ENCODE results near the gene ICA1. TPM values are rescaled to one million over a fixed set of nuclear protein-coding genes. Genes with fewer than 3 reads are reported as not detected.

Gene ICA1
- total and polyA plus RNA-seq, 2 donors (not counting 3 experiments of a cell fraction or from before 2014, with no cell fraction given), result 19.0 to 47.1 TPM

GRCh38 chr7:8092140-8092539, 169.8 kb downstream of the ICA1 start:
- no peak overlapping the region for H2AFZ ChIP-seq (ENCODE audit: low read depth, low read length)
- dilution Hi-C loops (cut with MboI; ENCODE audit: extremely low pct_ligation_motif_present, low sequenced_read_pairs), result no loop called here
- CTCF ChIA-PET, result no interaction called here
- BruUV-seq (replicated peaks), result no TSS peak
- no peaks in the 10 kb centered on the region for H3K9me1 ChIP-seq (replicated peaks; ENCODE audit: control insufficient read depth, extremely low read depth, insufficient read depth, low read length)
- FAIRE-seq (no peak), DNase-seq (ENCODE audit: low read depth, low spot score) (no peak)
- no peaks in the 10 kb centered on the region for H3K36me3 ChIP-seq (ENCODE audit: control insufficient read depth in 2 of 2, extremely low read depth in 1 of 2, insufficient read depth in 2 of 2, low read length in 2 of 2)
- no peak overlapping the region for H3K9ac ChIP-seq (replicated peaks; ENCODE audit: extremely low read depth, insufficient read depth, low read length)
- H3K9me3 ChIP-seq (replicated peaks; ENCODE audit: control insufficient read depth, insufficient read depth, low read length), result no peaks in the 10 kb centered on the region
- no peaks in the 10 kb centered on the region for H4K20me1 ChIP-seq (replicated peaks; ENCODE audit: control insufficient read depth, extremely low read depth, insufficient read depth, low read length)
- H3K4me2 ChIP-seq (ENCODE audit: insufficient read depth, low read length), result no peak overlapping the region
- intact Hi-C loops (cut with micrococcal nuclease), result no loop called here
- TF ChIP-seq, protein P1, sequence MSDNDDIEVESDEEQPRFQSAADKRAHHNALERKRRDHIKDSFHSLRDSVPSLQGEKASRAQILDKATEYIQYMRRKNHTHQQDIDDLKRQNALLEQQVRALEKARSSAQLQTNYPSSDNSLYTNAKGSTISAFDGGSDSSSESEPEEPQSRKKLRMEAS (IDR thresholded peaks at IDR 0.05; ENCODE audit: insufficient read depth, insufficient read length), result no peak
- TF ChIP-seq MYC (IDR thresholded peaks at IDR 0.05; ENCODE audit: low read depth, low read length) (no peak), POLR2A (IDR thresholded peaks at IDR 0.05; ENCODE audit: low read depth, low read length) (no peak), JUN (IDR thresholded peaks at IDR 0.05; ENCODE audit: borderline replicate concordance, insufficient read depth, insufficient read length, low read depth) (no peak), CTCF (IDR thresholded peaks at IDR 0.05; ENCODE audit: extremely low read depth in 1 of 2, insufficient read depth in 1 of 2, low read depth in 1 of 2, low read length in 2 of 2) (no peak), EZH2 (IDR thresholded peaks at IDR 0.05; ENCODE audit: borderline replicate concordance, low read depth, low read length, severe bottlenecking) (no peak), GATA2 (IDR thresholded peaks at IDR 0.05; ENCODE audit: insufficient read depth, insufficient read length, low read depth, low read length) (no peak), FOS (IDR thresholded peaks at IDR 0.05; ENCODE audit: borderline replicate concordance, insufficient read depth, low read length) (no peak), POLR2AphosphoS5 (IDR thresholded peaks at IDR 0.05; ENCODE audit: insufficient read depth, low read depth, low read length) (no peak)
- POLR2A ChIA-PET, result no interaction called here
- no peak overlapping the region for H3K4me3 ChIP-seq (replicated peaks in 1 of 3; ENCODE audit: insufficient read depth in 1 of 3, low read depth in 1 of 3, low read length in 3 of 3)
- no peaks in the 10 kb centered on the region for H3K4me1 ChIP-seq (ENCODE audit: control insufficient read depth, extremely low read depth, insufficient read depth, low read length)
- H3K27me3 ChIP-seq (ENCODE audit: control insufficient read depth in 2 of 2, insufficient read depth in 2 of 2, low read length in 2 of 2), result no peaks in the 10 kb centered on the region
- H3K27ac ChIP-seq (ENCODE audit: insufficient read depth, low read depth, low read length), result no peak overlapping the region
- H3K79me2 ChIP-seq (ENCODE audit: control insufficient read depth, insufficient read depth, low read length), result no peaks in the 10 kb centered on the region

All from endothelial cell of umbilical vein (primary cell).